Keratinocyte (primary cell): ENCODE measurements around the gene CTTNBP2NL.

Experiments used
- CTCF ChIP-seq, 3 experiments: IDR thresholded peaks in 1 of 3; conservative IDR thresholded peaks in 1 of 3; optimal IDR thresholded peaks in 1 of 3; 2 replicates in 2 of 3; 3 replicates in 1 of 3; pipeline versions ENCODE3 to v1.5.1; 2011; ENCODE audit warnings: low read length in 3 of 3, mild to moderate bottlenecking in 3 of 3, moderate library complexity in 2 of 3, control low read depth in 1 of 3, inconsistent platforms in 1 of 3; ENCODE audit not compliant: insufficient read depth in 2 of 3; ENCODE audit errors: extremely low read depth in 1 of 3
- EZH2 ChIP-seq: IDR thresholded peaks from one replicate; pipeline ENCODE4 v1.6.1; 2012; ENCODE audit warnings: inconsistent platforms, mild to moderate bottlenecking, low read length, moderate library complexity

GRCh38 chr1:112470966-112471365, 75.0 kb downstream of the CTTNBP2NL start:
- no peak for TF ChIP-seq CTCF (optimal IDR thresholded peaks at IDR 0.05 in 1 of 3, IDR thresholded peaks at IDR 0.05 in 1 of 3, conservative IDR thresholded peaks at IDR 0.05 in 1 of 3; ENCODE audit: extremely low read depth in 1 of 3, insufficient read depth in 2 of 3, low read length in 3 of 3)
- TF ChIP-seq EZH2: no peak
